HEK293 (cell line): ENCODE results near the gene TRMT61A.

Experiments used
- CTCF ChIA-PET: fragments of 350-600 bp; formaldehyde crosslinking; extraction: SDS; loops from one replicate; lab custom pipeline; 2021; ENCODE audit warnings: antibody characterized with exemption; lab: Yijun Ruan, JAX
- POLR2A ChIA-PET: fragments of 300-600 bp; formaldehyde crosslinking; extraction: SDS; loops from one replicate; lab custom pipeline; 2020; ENCODE audit warnings: antibody characterized with exemption, inconsistent platforms; lab: Yijun Ruan, JAX
- H3K27ac ChIP-seq: fragments of 200-500 bp; sonication (Bioruptor generic); 2 replicates; pipeline ENCODE4 v1.5.1; 2014; ENCODE audit warnings: low read depth, low read length, control low read depth, inconsistent platforms; ENCODE audit errors: extremely low read depth
- H3K36me3 ChIP-seq, 2 experiments: fragments of 200-500 bp in 1 of 2; sonication (Bioruptor generic) in 1 of 2; 1 replicate in 1 of 2; 2 replicates in 1 of 2; pipeline ENCODE4 v1.5.1; 2014 to 2017; ENCODE audit warnings: inconsistent platforms in 2 of 2, low read length in 2 of 2; ENCODE audit not compliant: control insufficient read depth in 2 of 2, insufficient read depth in 1 of 2
- H3K4me1 ChIP-seq: fragments of 200-500 bp; sonication (Bioruptor generic); 2 replicates; pipeline ENCODE4 v1.5.1; 2014; ENCODE audit warnings: mild to moderate bottlenecking, low read length, inconsistent platforms; ENCODE audit not compliant: control insufficient read depth, insufficient read depth
- H3K4me3 ChIP-seq: 2 replicates; pipeline ENCODE4 v1.5.1; 2011; ENCODE audit warnings: low read depth, mild to moderate bottlenecking, control low read depth, low read length, moderate library complexity
- H3K9me3 ChIP-seq: fragments of 200-500 bp; sonication (Bioruptor generic); 2 replicates; pipeline ENCODE4 v1.5.1; 2014; ENCODE audit warnings: low read depth, low read length, inconsistent platforms; ENCODE audit not compliant: control insufficient read depth, insufficient read depth
- CTCF ChIP-seq: fragments of 450-650 bp; formaldehyde crosslinking; IDR thresholded peaks from 2 replicates; pipeline ENCODE4 v1.5.1; 2016; ENCODE audit warnings: missing biosample characterization, missing genetic modification characterization
- EGR2 ChIP-seq: fragments of 450-650 bp; formaldehyde crosslinking; IDR thresholded peaks from 2 replicates; pipeline ENCODE4 v1.5.1; 2016; ENCODE audit warnings: low read depth, missing biosample characterization, missing genetic modification characterization
- ELK4 ChIP-seq: IDR thresholded peaks from 2 replicates; pipeline ENCODE4 v1.6.1; 2011; ENCODE audit warnings: mild to moderate bottlenecking, low read depth, low read length, borderline replicate concordance
- GLIS1 ChIP-seq: fragments of 450-650 bp; formaldehyde crosslinking; IDR thresholded peaks from 2 replicates; pipeline ENCODE4 v1.5.1; 2016; ENCODE audit warnings: missing biosample characterization, missing genetic modification characterization
- KLF7 ChIP-seq: fragments of 450-650 bp; formaldehyde crosslinking; IDR thresholded peaks from 2 replicates; pipeline ENCODE4 v1.5.1; 2016; ENCODE audit warnings: missing biosample characterization, missing genetic modification characterization, borderline replicate concordance
- PRDM10 ChIP-seq: fragments of 450-650 bp; formaldehyde crosslinking; IDR thresholded peaks from 2 replicates; pipeline ENCODE4 v1.5.1; 2016; ENCODE audit warnings: missing biosample characterization, missing genetic modification characterization
- SCRT1 ChIP-seq: fragments of 450-650 bp; formaldehyde crosslinking; IDR thresholded peaks from 2 replicates; pipeline ENCODE4 v1.5.1; 2016; ENCODE audit warnings: missing biosample characterization, missing genetic modification characterization, borderline replicate concordance
- SCRT2 ChIP-seq: fragments of 450-650 bp; formaldehyde crosslinking; IDR thresholded peaks from 2 replicates; pipeline ENCODE4 v1.5.1; 2016; ENCODE audit warnings: missing biosample characterization, missing genetic modification characterization
- SP3 ChIP-seq: fragments of 450-650 bp; formaldehyde crosslinking; IDR thresholded peaks from 2 replicates; pipeline ENCODE4 v1.5.1; 2016; ENCODE audit warnings: missing biosample characterization, missing genetic modification characterization
- ZBTB1 ChIP-seq: fragments of 450-650 bp; formaldehyde crosslinking; IDR thresholded peaks from 2 replicates; pipeline ENCODE4 v1.5.1; 2016; ENCODE audit warnings: missing biosample characterization, missing genetic modification characterization
- ZFHX2 ChIP-seq: fragments of 450-650 bp; formaldehyde crosslinking; conservative IDR thresholded peaks from 2 replicates; pipeline ENCODE4 v1.5.1; 2016; ENCODE audit warnings: missing biosample characterization, missing genetic modification characterization
- ZFP37 ChIP-seq: fragments of 450-650 bp; formaldehyde crosslinking; IDR thresholded peaks from 2 replicates; pipeline ENCODE4 v1.5.1; 2016; ENCODE audit warnings: missing biosample characterization, missing genetic modification characterization
- ZIC2 ChIP-seq: fragments of 450-650 bp; formaldehyde crosslinking; IDR thresholded peaks from 2 replicates; pipeline ENCODE4 v1.5.1; 2016; ENCODE audit warnings: missing biosample characterization, missing genetic modification characterization
- ZNF132 ChIP-seq: fragments of 450-650 bp; formaldehyde crosslinking; IDR thresholded peaks from 2 replicates; pipeline ENCODE4 v1.5.1; 2017; ENCODE audit warnings: missing biosample characterization, missing genetic modification characterization, borderline replicate concordance
- ZNF133 ChIP-seq: fragments of 450-650 bp; formaldehyde crosslinking; IDR thresholded peaks from 2 replicates; pipeline ENCODE4 v1.5.1; 2016; ENCODE audit warnings: missing biosample characterization, missing genetic modification characterization
- ZNF48 ChIP-seq: fragments of 450-650 bp; formaldehyde crosslinking; IDR thresholded peaks from 2 replicates; pipeline ENCODE4 v1.5.1; 2016; ENCODE audit warnings: missing biosample characterization, missing genetic modification characterization
- ZNF510 ChIP-seq: fragments of 450-650 bp; formaldehyde crosslinking; IDR thresholded peaks from 2 replicates; pipeline ENCODE4 v1.5.1; 2018; ENCODE audit warnings: mild to moderate bottlenecking, missing genetic modification characterization, missing biosample characterization; ENCODE audit not compliant: insufficient replicate concordance
- ZNF558 ChIP-seq: fragments of 450-650 bp; formaldehyde crosslinking; IDR thresholded peaks from 2 replicates; pipeline ENCODE4 v1.5.1; 2016; ENCODE audit warnings: missing biosample characterization, missing genetic modification characterization

Gene TRMT61A

GRCh38 chr14:103549361-103550311 is 20.6 kb downstream of the TRMT61A start:
- Histone ChIP-seq H3K4me1 (no peaks in the 10 kb centered on the region; the same call in 1 of the 2 replicates), H3K9me3 (no peaks in the 10 kb centered on the region), H3K4me3 (no peak overlapping the region), H3K27ac (no peak overlapping the region), H3K36me3 (no peaks in the 10 kb centered on the region)
- ChIA-PET POLR2A (no interaction called here), CTCF (interaction anchor here (0.6 to 6.0 kb wide), 4 partner anchors 8 to 50 kb away, joined by 3 to 48 read pairs (median 16); no protein-coding TSS in a partner anchor)
- no peak for TF ChIP-seq ZBTB1 (tag by site-specific recombination)
- TF ChIP-seq ZFP37 (tag by site-specific recombination) = no peak
- no peak for TF ChIP-seq ZNF133 (tag by site-specific recombination)
- TF ChIP-seq KLF7 (tag by site-specific recombination) = no peak
- no peak for TF ChIP-seq ZNF558 (tag by site-specific recombination)

DNA sequence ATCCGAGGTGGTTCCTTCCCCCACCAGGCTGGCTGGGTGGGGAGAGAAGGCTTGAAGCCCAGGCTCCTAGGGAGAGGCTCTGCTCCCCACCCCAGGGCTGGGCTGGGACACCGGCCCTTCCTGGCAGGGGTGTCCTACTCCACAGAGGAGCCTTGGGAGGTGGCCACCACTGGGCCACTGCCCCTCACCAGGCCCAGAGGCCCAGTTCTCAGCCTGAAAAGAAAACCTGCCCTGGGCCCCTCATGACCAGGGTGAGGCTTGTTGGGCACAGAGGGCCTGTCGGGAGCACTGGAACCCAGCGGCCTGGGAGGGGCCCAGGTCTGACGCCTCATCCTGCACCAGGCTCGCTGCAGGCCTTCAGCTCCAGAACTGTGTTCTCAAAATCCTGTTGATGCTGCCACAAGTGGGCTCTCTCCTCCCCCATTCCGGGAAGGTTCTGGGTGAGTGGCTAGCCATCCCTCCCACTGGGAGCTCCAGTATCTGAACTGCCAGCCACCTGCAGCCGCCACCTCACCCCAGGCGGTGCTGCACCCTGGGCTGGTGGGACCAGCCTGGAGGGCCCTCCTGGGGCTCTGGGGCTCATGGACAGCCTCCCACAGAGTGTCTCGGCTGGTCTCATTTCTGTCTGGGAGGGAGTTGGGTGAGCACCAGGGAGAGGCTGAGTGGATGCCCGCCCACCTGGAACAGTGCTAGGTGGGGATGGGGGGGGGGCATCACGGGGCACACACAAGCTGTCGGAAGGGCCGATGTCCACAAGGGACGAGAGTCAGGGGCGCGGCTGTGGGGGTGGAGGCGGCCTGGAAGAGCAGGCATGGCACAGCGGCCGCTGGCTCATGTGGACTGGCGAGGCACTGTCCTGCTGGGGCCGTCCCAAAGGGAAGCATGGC is 21.7 kb downstream of the TRMT61A start:
- no peaks in the 10 kb centered on the region for H3K9me3 ChIP-seq
- H3K4me3 ChIP-seq = no peak overlapping the region
- CTCF ChIA-PET = interaction anchor here (0.6 to 6.0 kb wide), 3 partner anchors 33 to 876 kb away, joined by 3 to 48 read pairs (median 11); no protein-coding TSS in a partner anchor
- H3K4me1 ChIP-seq = no peaks in the 10 kb centered on the region; the same call in 1 of the 2 replicates
- H3K36me3 ChIP-seq = no peaks in the 10 kb centered on the region
- H3K27ac ChIP-seq = 0 out of 2 replicates have a peak overlapping the region, but pooled peaks have one; percentile 24
- POLR2A ChIA-PET = interaction anchor here (1.0 kb wide), 1 partner anchor 22 kb away, joined by 3 read pairs; no protein-coding TSS in a partner anchor
- TF ChIP-seq ELK4 = no peak
- no peak for TF ChIP-seq SP3 (tag by site-specific recombination)
- peak; percentile 38; the same call in 1 of the 2 replicates for TF ChIP-seq PRDM10
- peak; percentile 99 for TF ChIP-seq GLIS1 (tag by site-specific recombination)
- peak; percentile 42; the same call in 1 of the 2 replicates for TF ChIP-seq ZFHX2
- peak; percentile 98 for TF ChIP-seq ZIC2 (tag by site-specific recombination)
- no peak for TF ChIP-seq ZNF48 (tag by site-specific recombination)
- TF ChIP-seq SCRT1 = peak; percentile 55
- peak; percentile 22; the same call in 1 of the 2 replicates for TF ChIP-seq CTCF (tag by site-specific recombination)
- TF ChIP-seq EGR2 (tag by site-specific recombination) = peak; percentile 63
- TF ChIP-seq ZNF510 (tag by site-specific recombination) = no peak
- peak; percentile 86 for TF ChIP-seq SCRT2
- no peak for TF ChIP-seq ZNF132 (tag by site-specific recombination)
